Measurements from ENCODE around the gene OR10H5.

DNA sequence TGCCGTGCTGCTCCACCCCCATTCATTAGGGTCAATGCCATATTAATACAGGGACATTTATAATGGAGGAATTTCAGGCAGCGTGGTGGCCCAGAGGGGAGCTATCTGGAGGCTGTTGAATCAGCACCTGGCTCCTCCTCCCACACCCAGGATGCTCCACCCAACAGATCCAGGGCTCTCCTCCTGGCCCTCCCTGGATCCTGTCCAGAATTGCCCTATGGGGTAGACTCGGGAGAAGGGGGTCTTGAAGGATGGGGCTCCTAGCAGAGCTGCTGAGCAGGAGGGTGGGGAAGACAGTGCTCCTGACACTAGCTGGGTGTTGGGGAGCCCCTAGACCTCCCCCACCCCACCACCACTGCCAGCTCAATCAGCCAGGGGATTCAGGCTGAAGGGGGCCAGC lies 5.2 kb upstream of the OR10H5 start:
- TF ChIP-seq CTCF (conservative IDR thresholded peaks at IDR 0.05; ENCODE audit: low read length) = no peak
- no peak for TF ChIP-seq EZH2phosphoT487 (IDR thresholded peaks at IDR 0.05; ENCODE audit: borderline replicate concordance, low read depth, low read length)

Data from OCI-LY7 (cell line).